ENCODE data around the gene VCL.

- no peak for TF ChIP-seq EZH2 (IDR thresholded peaks at IDR 0.05; ENCODE audit: low read depth, low read length, severe bottlenecking)
- no peak for TF ChIP-seq EP300 (IDR thresholded peaks at IDR 0.05; ENCODE audit: borderline replicate concordance in 1 of 2, low read depth in 2 of 2, low read length in 2 of 2)
- TF ChIP-seq MAFK (IDR thresholded peaks at IDR 0.05; ENCODE audit: low read depth, low read length) = no peak
- no peak for TF ChIP-seq CTCF (IDR thresholded peaks at IDR 0.05; ENCODE audit: control extremely low read depth in 1 of 3, insufficient read depth in 1 of 3, low read depth in 1 of 3, low read length in 3 of 3)
Observed at GRCh38 chr10:74039561-74040145, 41.7 kb downstream of the VCL start.

Data from H1 (cell line).